GM20000 (cell line): ENCODE measurements around the gene MS4A15.

Experiments used
- DNase-seq: peaks from one replicate; pipeline ENCODE4 v3.0.0; 2012; ENCODE audit warnings: low spot score
- TF ChIP-seq, protein P1 (sequence below): IDR thresholded peaks from 2 replicates; pipeline ENCODE4 v1.5.1; 2012; ENCODE audit warnings: mild to moderate bottlenecking, control low read depth; ENCODE audit errors: extremely low read depth, missing control alignments

MS4A15 gene

GRCh38 chr11:60769811-60770210 lies 13.1 kb downstream of the MS4A15 start:
- DNase-seq, result no peak
- TF ChIP-seq, protein P1, sequence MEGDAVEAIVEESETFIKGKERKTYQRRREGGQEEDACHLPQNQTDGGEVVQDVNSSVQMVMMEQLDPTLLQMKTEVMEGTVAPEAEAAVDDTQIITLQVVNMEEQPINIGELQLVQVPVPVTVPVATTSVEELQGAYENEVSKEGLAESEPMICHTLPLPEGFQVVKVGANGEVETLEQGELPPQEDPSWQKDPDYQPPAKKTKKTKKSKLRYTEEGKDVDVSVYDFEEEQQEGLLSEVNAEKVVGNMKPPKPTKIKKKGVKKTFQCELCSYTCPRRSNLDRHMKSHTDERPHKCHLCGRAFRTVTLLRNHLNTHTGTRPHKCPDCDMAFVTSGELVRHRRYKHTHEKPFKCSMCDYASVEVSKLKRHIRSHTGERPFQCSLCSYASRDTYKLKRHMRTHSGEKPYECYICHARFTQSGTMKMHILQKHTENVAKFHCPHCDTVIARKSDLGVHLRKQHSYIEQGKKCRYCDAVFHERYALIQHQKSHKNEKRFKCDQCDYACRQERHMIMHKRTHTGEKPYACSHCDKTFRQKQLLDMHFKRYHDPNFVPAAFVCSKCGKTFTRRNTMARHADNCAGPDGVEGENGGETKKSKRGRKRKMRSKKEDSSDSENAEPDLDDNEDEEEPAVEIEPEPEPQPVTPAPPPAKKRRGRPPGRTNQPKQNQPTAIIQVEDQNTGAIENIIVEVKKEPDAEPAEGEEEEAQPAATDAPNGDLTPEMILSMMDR, result no peak

- no peak for DNase-seq
- TF ChIP-seq, protein P1, result no peak
Measured at GRCh38 chr11:60771146-60771545, 14.5 kb downstream of the MS4A15 start.

GRCh38 chr11:60771879-60772525 lies 15.3 kb downstream of the MS4A15 start:
- TF ChIP-seq, protein P1, result no peak
- no peak for DNase-seq

DNA sequence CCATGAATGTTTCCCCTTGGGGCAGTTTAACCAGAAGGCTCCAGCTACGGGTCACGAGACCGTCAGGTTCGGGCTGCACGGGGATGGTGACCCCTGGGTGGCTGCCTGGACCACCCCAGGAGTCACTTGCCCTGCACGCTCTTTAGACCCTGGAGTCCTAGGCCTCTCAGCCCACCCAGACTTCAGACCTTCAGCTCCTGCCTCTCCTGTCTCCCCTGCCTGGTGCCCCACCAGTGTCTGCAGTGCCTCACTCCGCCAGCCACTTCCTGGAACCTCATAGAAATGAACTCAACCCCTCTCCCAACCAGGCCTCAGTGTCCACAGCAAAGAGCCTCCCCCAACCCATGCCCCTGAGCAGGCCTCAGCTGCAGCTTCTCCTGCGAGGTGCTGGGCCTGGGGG lies 16.0 kb downstream of the MS4A15 start:
- DNase-seq, result no peak
- TF ChIP-seq, protein P1, result no peak

- TF ChIP-seq, protein P1, result no peak
- DNase-seq, result no peak
Measured at GRCh38 chr11:60774726-60775125, 18.1 kb downstream of the MS4A15 start.

- TF ChIP-seq, protein P1, result peak; percentile 53
- peak; percentile 85 for DNase-seq
Measured at GRCh38 chr11:60775420-60775961, 18.8 kb downstream of the MS4A15 start.

GRCh38 chr11:60776167-60776566 lies 19.5 kb downstream of the MS4A15 start:
- TF ChIP-seq, protein P1, result no peak
- no peak for DNase-seq
